Heart right ventricle (tissue), 16 donors: ENCODE measurements around the gene MINDY4. TPM values are rescaled to one million over a fixed set of nuclear protein-coding genes. Genes with fewer than 3 reads are reported as not detected.

Source experiments
- ATAC-seq, 8 donors: fragments of 200-7000 bp; cut with Tn5 transposase; one replicate each; pipeline ENCODE4 v1.9.1; 2020; ENCODE audit warnings: mild to moderate bottlenecking in 8 of 8, moderate library complexity in 8 of 8, moderate number of reproducible peaks in 1 of 8
- DNase-seq, 2 donors: peaks; one replicate each; pipeline ENCODE4 v3.0.0-alpha.2; 2020
- H3K27ac ChIP-seq, 10 donors: fragments of 200-600 bp; sonication (generic) in 2 of 10; one replicate each; pipeline versions ENCODE4 v1.5.0 to v1.8.0; 2020 to 2022; ENCODE audit warnings: mild to moderate bottlenecking in 3 of 10
- H3K27me3 ChIP-seq, 7 donors: fragments of 200-600 bp; one replicate each; pipeline ENCODE4 v1.8.0; 2021 to 2022; ENCODE audit warnings: mild to moderate bottlenecking in 2 of 7
- H3K36me3 ChIP-seq, 9 donors: fragments of 200-600 bp; sonication (generic) in 1 of 9; one replicate each; pipeline versions ENCODE4 v1.5.0 to v1.8.0; 2020 to 2022; ENCODE audit warnings: mild to moderate bottlenecking in 2 of 9
- H3K4me1 ChIP-seq, 9 donors: fragments of 200-600 bp; sonication (generic) in 1 of 9; one replicate each; pipeline versions ENCODE4 v1.5.0 to v1.8.0; 2020 to 2022; ENCODE audit warnings: mild to moderate bottlenecking in 4 of 9
- H3K4me3 ChIP-seq, 10 donors: fragments of 200-600 bp; sonication (generic) in 2 of 10; one replicate each; pipeline versions ENCODE4 v1.5.0 to v1.8.0; 2020 to 2022; ENCODE audit warnings: mild to moderate bottlenecking in 7 of 10, moderate library complexity in 2 of 10
- H3K9me3 ChIP-seq, 11 donors: fragments of 200-600 bp in 10 of 11; sonication (generic) in 2 of 11; one replicate each; pipeline versions ENCODE4 v1.5.0 to v1.8.0; 2013 to 2022; ENCODE audit warnings: mild to moderate bottlenecking in 2 of 11, control low read depth in 1 of 11, moderate library complexity in 1 of 11
- CTCF ChIP-seq, 9 donors: fragments of 200-600 bp; sonication (generic) in 2 of 9; IDR thresholded peaks; one replicate each; pipeline versions ENCODE4 v1.5.0 to v1.8.0; 2021 to 2022; ENCODE audit warnings: antibody characterized with exemption in 9 of 9, mild to moderate bottlenecking in 5 of 9, moderate library complexity in 1 of 9
- WGBS, 2 donors: extraction: QIAGEN DNeasy Blood & Tissue Kit; methylation state at CpG; one replicate each; pipeline ENCODE4 v1.1.7; 2013; ENCODE audit warnings: inconsistent platforms in 1 of 2; 5-methylcytosine and 5-hydroxymethylcytosine counted together
- intact Hi-C, 10 donors: fragments of 100-400 bp; cut with DNase I; formaldehyde crosslinking; loops; one replicate each; pipeline versions ENCODE4 v1.11.1 to v1.14.2; 2022
- polyA plus RNA-seq, 2 donors: library from polyadenylated mRNA; stranded (reverse); fragments of 200-250 nt; gene quantifications; one replicate each; pipeline ENCODE4 v1.2.3, GENCODE V29; 2013
- total RNA-seq, 10 donors: library from RNA; stranded (reverse); fragmentation: NEBNext Ultra II Directional in 3 of 10; extraction: Animal tissue kit (Norgen Biotek cat#: 25700) in 3 of 10; gene quantifications; one replicate each; pipeline versions ENCODE4 v1.2.1 to v1.2.4, GENCODE V29; 2021 to 2023
- donor health status: Arrhythmogenic right ventricular cardiomyopathy.
- donor health status: ischemic (EF 13 %, LVEDD 7.1; RV severe dilation, severe dysfunction).
- donor health status: healthy with polysubstance abuse.
- donor health status: DM: no; HTN: yes; CAD: no.
- donor health status: DM: no; HTN: no; CAD: no.
- donor health status: ischemic (EF 25% LVEDD 6.9; RV normal size, moderate dysfunction).
- donor health status: ischemic (EF 25% LVEDD 5.7; RV mildly dilated, moderate dysfunction).
- donor health status: healthy.
- donor health status: DM: yes; HTN: yes; CAD: no.
- donor health status: Ischemic cardiomyopathy.
- donor health status: ischemic (EF 35%, LVEDD 5.7; RV mildly dilated, moderate dysfunction).
- donor health status: nonischemic (EF 11% LVEDD 7.7; RV severe dilation, severe dysfunction).
- donor health status: DM: yes; HTN: yes; CAD: no.
- donor health status: PGD.
- donor health status: ischemic (EF 29% LVEDD 5.4; RV normal size, mild dysfunction).
- donor health status: nonischemic (EF 23%, LVEDD 6.1; RV moderate dilation, normal function).

Gene MINDY4
- total and polyA plus RNA-seq, 12 donors, result 1.9 to 5.4 (median 2.8) TPM

DNA sequence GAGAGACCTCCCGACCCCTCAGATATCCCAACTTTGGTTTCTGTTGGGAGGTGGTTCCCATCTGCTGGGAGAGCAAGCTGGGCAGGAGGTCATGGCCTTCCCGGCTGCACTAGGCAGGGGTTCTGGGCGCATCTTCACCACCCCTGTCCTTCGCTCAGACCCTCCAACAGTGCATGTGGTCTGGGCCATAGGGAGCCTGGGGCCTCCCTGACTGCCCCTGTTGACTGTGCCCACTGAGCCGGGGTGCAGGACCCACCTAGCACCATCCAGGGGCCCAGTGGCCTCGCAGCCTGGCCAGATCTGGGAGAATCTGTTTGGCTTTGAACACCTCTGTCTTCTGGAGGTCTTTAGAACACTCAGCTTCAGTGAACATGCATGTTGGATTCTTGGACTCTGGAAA, 38.0 kb upstream of the MINDY4 start:
- 95 to 97% methylated on average over 6 of the region's 6 CpGs for WGBS, 2 donors
- no peak for TF ChIP-seq CTCF (IDR thresholded peaks at IDR 0.05)
- intact Hi-C loops, result loop anchor here in 4 of 10 donors (10.0 kb wide), 1 partner anchor 108 kb away; no protein-coding TSS in a partner anchor
- ATAC-seq (no peak), DNase-seq (no peak)
- H3K27me3 ChIP-seq, result peaks cover 0 to 5% (median 0%) of the 10 kb centered on the region in 7 donors
- H3K36me3 ChIP-seq, result no peaks in the 10 kb centered on the region
- no peak overlapping the region for H3K27ac ChIP-seq
- H3K4me3 ChIP-seq, result no peak overlapping the region
- H3K4me1 ChIP-seq, result no peaks in the 10 kb centered on the region
- H3K9me3 ChIP-seq, result no peaks in the 10 kb centered on the region

GRCh38 chr7:30733691-30734090, 37.5 kb upstream of the MINDY4 start:
- intact Hi-C loops, result loop anchor here in 4 of 10 donors (10.0 kb wide), 1 partner anchor 109 kb away; no protein-coding TSS in a partner anchor
- Histone ChIP-seq H3K27me3 (peaks cover 0 to 5% (median 0%) of the 10 kb centered on the region in 7 donors), H3K9me3 (no peaks in the 10 kb centered on the region), H3K4me3 (no peak overlapping the region), H3K27ac (no peak overlapping the region), H3K4me1 (no peaks in the 10 kb centered on the region), H3K36me3 (no peaks in the 10 kb centered on the region)
- DNase-seq, result no peak
- TF ChIP-seq CTCF (IDR thresholded peaks at IDR 0.05), result no peak
- WGBS, 2 donors, result 95 to 96% methylated on average over 11 of the region's 11 CpGs
- ATAC-seq, result no peak

GRCh38 chr7:30734497-30734896, 36.7 kb upstream of the MINDY4 start:
- TF ChIP-seq CTCF (IDR thresholded peaks at IDR 0.05), result no peak
- ATAC-seq (no peak), DNase-seq (no peak)
- intact Hi-C loops, result loop anchor here in 4 of 10 donors (10.0 kb wide), 1 partner anchor 110 kb away; no protein-coding TSS in a partner anchor
- H3K9me3 ChIP-seq, result no peaks in the 10 kb centered on the region
- WGBS, 2 donors, result 86 to 88% methylated on average over 7 of the region's 7 CpGs
- no peak overlapping the region for H3K4me3 ChIP-seq
- no peak overlapping the region for H3K27ac ChIP-seq
- no peaks in the 10 kb centered on the region for H3K36me3 ChIP-seq
- peaks cover 0 to 5% (median 0%) of the 10 kb centered on the region in 7 donors for H3K27me3 ChIP-seq
- H3K4me1 ChIP-seq, result no peaks in the 10 kb centered on the region

DNA sequence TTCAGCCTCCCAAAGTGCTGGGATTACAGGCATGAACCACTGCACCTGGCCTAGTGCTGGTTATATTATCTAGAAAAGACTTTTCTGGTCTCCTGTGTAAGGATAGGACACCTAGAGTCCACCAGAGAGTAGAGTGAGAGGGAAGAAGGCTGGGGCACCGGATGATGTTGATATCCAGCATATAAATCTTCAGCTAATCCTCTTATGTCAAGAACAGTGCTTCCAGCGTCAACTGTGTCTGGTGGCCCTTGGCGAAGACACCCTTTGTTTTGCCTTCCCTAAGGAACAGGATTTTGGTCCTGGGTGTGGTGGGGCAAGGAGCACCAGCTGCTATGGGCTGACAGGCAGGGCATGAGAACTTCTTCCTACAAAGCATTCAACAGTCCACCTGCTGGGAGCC, 35.6 kb upstream of the MINDY4 start:
- no peaks in the 10 kb centered on the region for H3K9me3 ChIP-seq
- peaks cover 0 to 5% (median 0%) of the 10 kb centered on the region in 7 donors for H3K27me3 ChIP-seq
- no peaks in the 10 kb centered on the region for H3K36me3 ChIP-seq
- WGBS, 2 donors, result 99 to 100% methylated on average over 3 of the region's 3 CpGs
- intact Hi-C loops, result loop anchor here in 6 of 10 donors (5.0 to 10.0 kb wide), 3 partner anchors 33 to 111 kb away; partner anchors contain the start of gene CRHR2 (in 2 of the 6)
- TF ChIP-seq CTCF (IDR thresholded peaks at IDR 0.05), result no peak
- H3K4me3 ChIP-seq, result no peak overlapping the region
- peaks cover 0 to 5% (median under 1%) of the 10 kb centered on the region in 9 donors for H3K4me1 ChIP-seq
- no peak for DNase-seq
- H3K27ac ChIP-seq, result no peak overlapping the region
- ATAC-seq, result no peak
